HCT116 (cell line): ENCODE data around the gene CARMIL1. TPM values are rescaled to one million over a fixed set of nuclear protein-coding genes. Genes with fewer than 3 reads are reported as not detected.

Experiments
- ATAC-seq: fragments of 200-7000 bp; cut with Tn5 transposase; 2 replicates; pipeline ENCODE4 v1.9.1; 2020; ENCODE audit warnings: mild to moderate bottlenecking, moderate library complexity
- BruUV-seq: library from RNA; stranded (reverse); fragments of 400-500 nt; replicated peaks from 2 replicates; lab custom pipeline; 2021; lab: Mats Ljungman, UMichigan
- CTCF ChIA-PET: fragments of 300-600 bp; sonication (Branson Sonifier 250); formaldehyde crosslinking; loops from one replicate; lab custom pipeline; 2021; ENCODE audit warnings: antibody characterized with exemption; lab: Charles Lee
- POLR2A ChIA-PET: fragments of 300-600, 350-600 bp; sonication (Branson Sonifier 250); formaldehyde crosslinking; loops from one replicate; lab custom pipeline; 2021; ENCODE audit warnings: antibody characterized with exemption; lab: Charles Lee
- RAD21 ChIA-PET, 2 experiments: fragments of 300-600 bp; sonication (Branson Sonifier 250); formaldehyde crosslinking; loops; one replicate each; lab custom pipeline; 2023; ENCODE audit warnings: low total read pairs in 2 of 2; ENCODE audit not compliant: uncharacterized antibody in 2 of 2, unreplicated experiment in 2 of 2, low non-redundant PET in 1 of 2; lab: Charles Lee
- DNase-seq: peaks from one replicate; pipeline ENCODE4 v3.0.0-alpha.2; 2010; ENCODE audit warnings: low read depth, low spot score
- H2AFZ ChIP-seq: fragments of 200-600 bp; shearing (Covaris generic), sonication (generic); 2 replicates; pipeline ENCODE4 v1.6.1; 2017; ENCODE audit warnings: low read depth, mixed run types, mixed read lengths, antibody characterized with exemption, low read length; ENCODE audit not compliant: poor library complexity, severe bottlenecking
- H3K27ac ChIP-seq: 2 replicates; pipeline ENCODE4 v1.5.1; 2012; ENCODE audit warnings: low read depth, low read length
- H3K27me3 ChIP-seq: fragments of 200-600 bp; sonication (generic); 2 replicates; pipeline ENCODE4 v1.6.1; 2016; ENCODE audit warnings: mixed run types, low read length, mixed read lengths; ENCODE audit not compliant: insufficient read depth
- H3K36me3 ChIP-seq, 2 experiments: fragments of 200-500 bp in 1 of 2; fragments of 200-600 bp in 1 of 2; sonication (Bioruptor generic) in 1 of 2; sonication (generic) in 1 of 2; 2 replicates each; pipeline versions ENCODE4 v1.5.1 to v1.6.1; 2014 to 2016; ENCODE audit warnings: low read length in 2 of 2, inconsistent platforms in 1 of 2, mixed read lengths in 1 of 2, mixed run types in 1 of 2; ENCODE audit not compliant: insufficient read depth in 2 of 2, control insufficient read depth in 1 of 2
- H3K4me1 ChIP-seq, 2 experiments: fragments of 200-600 bp in 1 of 2; sonication (generic) in 1 of 2; 2 replicates each; pipeline versions ENCODE4 v1.5.1 to v1.6.1; 2012 to 2017; ENCODE audit warnings: low read length in 2 of 2, inconsistent platforms in 1 of 2, mild to moderate bottlenecking in 1 of 2, mixed read lengths in 1 of 2, mixed run types in 1 of 2, moderate library complexity in 1 of 2; ENCODE audit not compliant: insufficient read depth in 2 of 2, control insufficient read depth in 1 of 2
- H3K4me2 ChIP-seq: fragments of 200-600 bp; sonication (generic); 2 replicates; pipeline ENCODE4 v1.6.1; 2017; ENCODE audit warnings: mixed run types, low read length, mixed read lengths
- H3K4me3 ChIP-seq, 2 experiments: fragments of 200-600 bp in 1 of 2; sonication (generic) in 1 of 2; replicated peaks in 1 of 2; 2 replicates each; pipeline ENCODE4 v1.5.1; 2011 to 2016; ENCODE audit warnings: low read length in 2 of 2, control low read depth in 1 of 2, low read depth in 1 of 2, mild to moderate bottlenecking in 1 of 2, mixed read lengths in 1 of 2, mixed run types in 1 of 2
- H3K79me2 ChIP-seq: fragments of 200-600 bp; sonication (generic); 2 replicates; pipeline ENCODE4 v1.6.1; 2017; ENCODE audit warnings: mild to moderate bottlenecking, mixed run types, low read length, moderate library complexity, mixed read lengths; ENCODE audit not compliant: insufficient read depth
- H3K9ac ChIP-seq: fragments of 200-600 bp; sonication (generic); 2 replicates; pipeline ENCODE4 v1.6.1; 2016; ENCODE audit warnings: low read length, mixed read lengths
- H3K9me2 ChIP-seq: fragments of 200-600 bp; sonication (generic), shearing (Covaris generic); 2 replicates; pipeline ENCODE4 v1.6.1; 2017; ENCODE audit warnings: mixed run types, mild to moderate bottlenecking, moderate library complexity; ENCODE audit not compliant: insufficient read depth
- H3K9me3 ChIP-seq, 2 experiments: fragments of 200-500 bp in 1 of 2; fragments of 200-600 bp in 1 of 2; sonication (Bioruptor generic) in 1 of 2; sonication (generic) in 1 of 2; 2 replicates each; pipeline ENCODE4 v1.6.1; 2014 to 2017; ENCODE audit warnings: low read length in 2 of 2, mixed read lengths in 2 of 2, inconsistent platforms in 1 of 2, low read depth in 1 of 2, mild to moderate bottlenecking in 1 of 2, mixed run types in 1 of 2, moderate library complexity in 1 of 2; ENCODE audit not compliant: control insufficient read depth in 1 of 2, insufficient read depth in 1 of 2
- H4K20me1 ChIP-seq: fragments of 200-600 bp; sonication (generic), shearing (Covaris generic); 2 replicates; pipeline ENCODE4 v1.6.1; 2017; ENCODE audit warnings: mixed run types, mild to moderate bottlenecking, moderate library complexity; ENCODE audit not compliant: insufficient read depth
- EGR1 ChIP-seq: IDR thresholded peaks from 2 replicates; pipeline ENCODE4 v1.6.1; 2012; ENCODE audit warnings: low read depth
- ELF1 ChIP-seq: IDR thresholded peaks from 2 replicates; pipeline ENCODE4 v1.6.1; 2012; ENCODE audit warnings: low read depth, borderline replicate concordance
- EZH2 ChIP-seq: fragments of 200-600 bp; sonication (generic); IDR thresholded peaks from 2 replicates; pipeline ENCODE4 v1.6.1; 2017; ENCODE audit warnings: antibody characterized with exemption, mixed run types
- FOSL1 ChIP-seq: IDR thresholded peaks from 2 replicates; pipeline ENCODE4 v1.6.1; 2012; ENCODE audit warnings: low read depth
- POLR2AphosphoS5 ChIP-seq: IDR thresholded peaks from 2 replicates; pipeline ENCODE4 v1.6.1; 2011; ENCODE audit warnings: mild to moderate bottlenecking, low read depth, low read length, moderate library complexity
- SRF ChIP-seq: IDR thresholded peaks from 2 replicates; pipeline ENCODE4 v1.6.1; 2012; ENCODE audit warnings: low read depth
- YY1 ChIP-seq: IDR thresholded peaks from 2 replicates; pipeline ENCODE4 v1.6.1; 2011; ENCODE audit warnings: low read length, low read depth, moderate library complexity, mild to moderate bottlenecking; ENCODE audit not compliant: insufficient replicate concordance; ENCODE audit errors: extremely low read depth
- ZNF274 ChIP-seq: fragments of 200-500 bp; sonication (Bioruptor generic); IDR thresholded peaks from 2 replicates; pipeline ENCODE4 v1.6.1; 2014; ENCODE audit warnings: mild to moderate bottlenecking, low read depth, low read length, inconsistent platforms
- intact Hi-C: fragments of 100-400 bp; cut with micrococcal nuclease; formaldehyde crosslinking; loops from 2 replicates; pipeline ENCODE4 v1.10.0; 2022
- total RNA-seq: library from RNA; stranded (reverse); gene quantifications from one replicate; pipeline ENCODE4 v1.2.1, GENCODE V29; 2021; ENCODE audit not compliant: unreplicated experiment
- TF ChIP-seq, protein P1 (sequence below): IDR thresholded peaks from 2 replicates; pipeline ENCODE4 v1.6.1; 2011; ENCODE audit warnings: mild to moderate bottlenecking, low read length, moderate library complexity; ENCODE audit not compliant: insufficient replicate concordance; ENCODE audit errors: extremely low read depth
- TF ChIP-seq, protein P2 (sequence below): IDR thresholded peaks from 2 replicates; pipeline ENCODE4 v1.6.1; 2012

The CARMIL1 gene
- total RNA-seq, 1 experiment from 2014 or later: 21.7 TPM

DNA sequence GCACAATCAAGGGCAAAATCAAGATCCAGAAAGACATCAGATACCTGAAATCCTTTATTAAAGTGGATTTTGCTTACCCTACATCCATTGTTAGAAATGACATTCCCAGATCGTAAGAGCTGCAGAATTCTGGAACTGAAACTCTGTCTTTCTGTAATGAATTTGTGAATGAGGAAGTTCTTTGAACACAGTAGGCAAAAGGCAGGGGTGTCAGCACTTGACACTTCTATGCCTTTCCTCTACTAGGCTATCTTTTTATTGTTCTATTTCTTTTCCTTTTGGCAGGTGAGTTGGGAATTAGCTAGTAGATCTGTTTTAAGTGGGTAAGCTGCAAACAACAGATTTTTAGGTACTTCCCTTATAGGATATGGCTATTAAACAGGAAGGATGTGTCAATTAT lies 126.3 kb downstream of the CARMIL1 start (continued):
- TF ChIP-seq, protein P1, sequence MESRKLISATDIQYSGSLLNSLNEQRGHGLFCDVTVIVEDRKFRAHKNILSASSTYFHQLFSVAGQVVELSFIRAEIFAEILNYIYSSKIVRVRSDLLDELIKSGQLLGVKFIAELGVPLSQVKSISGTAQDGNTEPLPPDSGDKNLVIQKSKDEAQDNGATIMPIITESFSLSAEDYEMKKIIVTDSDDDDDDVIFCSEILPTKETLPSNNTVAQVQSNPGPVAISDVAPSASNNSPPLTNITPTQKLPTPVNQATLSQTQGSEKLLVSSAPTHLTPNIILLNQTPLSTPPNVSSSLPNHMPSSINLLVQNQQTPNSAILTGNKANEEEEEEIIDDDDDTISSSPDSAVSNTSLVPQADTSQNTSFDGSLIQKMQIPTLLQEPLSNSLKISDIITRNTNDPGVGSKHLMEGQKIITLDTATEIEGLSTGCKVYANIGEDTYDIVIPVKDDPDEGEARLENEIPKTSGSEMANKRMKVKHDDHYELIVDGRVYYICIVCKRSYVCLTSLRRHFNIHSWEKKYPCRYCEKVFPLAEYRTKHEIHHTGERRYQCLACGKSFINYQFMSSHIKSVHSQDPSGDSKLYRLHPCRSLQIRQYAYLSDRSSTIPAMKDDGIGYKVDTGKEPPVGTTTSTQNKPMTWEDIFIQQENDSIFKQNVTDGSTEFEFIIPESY: no peak
- TF ChIP-seq EZH2 (no peak), FOSL1 (no peak)

DNA sequence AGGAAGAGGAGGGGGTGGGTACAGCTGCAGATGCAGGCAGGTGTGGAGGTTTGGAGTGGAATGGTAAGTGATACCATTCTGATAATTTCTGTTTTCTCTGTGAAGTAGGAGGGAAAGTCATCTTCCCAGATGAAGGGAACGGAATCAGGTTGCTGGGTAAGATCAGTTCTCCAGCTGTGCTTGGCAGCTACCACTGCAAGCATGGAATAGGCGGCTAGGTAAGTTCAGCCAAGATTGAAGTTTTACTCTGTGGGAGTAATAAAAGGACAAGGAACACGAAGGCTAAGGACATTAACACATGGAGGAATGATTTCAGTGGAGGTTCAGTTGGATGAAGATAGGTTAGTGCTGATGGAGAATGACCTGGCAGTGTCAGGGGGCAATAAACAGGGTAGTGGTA lies 128.3 kb downstream of the CARMIL1 start:
- intact Hi-C loops: no loop called here
- no peak overlapping the region for H3K4me2 ChIP-seq
- no peaks in the 10 kb centered on the region for H3K9me3 ChIP-seq
- H3K4me1 ChIP-seq: no peaks in the 10 kb centered on the region
- H3K36me3 ChIP-seq: no peaks in the 10 kb centered on the region
- H3K9ac ChIP-seq: no peak overlapping the region
- no peak overlapping the region for H3K4me3 ChIP-seq
- ChIA-PET CTCF (no interaction called here), RAD21 (no interaction called here), POLR2A (interaction anchor here (0.7 kb wide), 2 partner anchors 31 to 416 kb away, joined by 3 to 4 read pairs; no protein-coding TSS in a partner anchor)
- no peaks in the 10 kb centered on the region for H3K9me2 ChIP-seq
- H3K27ac ChIP-seq: no peak overlapping the region
- DNase-seq: no peak
- no peak overlapping the region for H2AFZ ChIP-seq
- ATAC-seq: no peak
- no TSS peak for BruUV-seq
- peaks cover 10% of the 10 kb centered on the region for H3K79me2 ChIP-seq
- TF ChIP-seq YY1: no peak
- TF ChIP-seq EGR1: no peak
- no peak for TF ChIP-seq POLR2AphosphoS5
- TF ChIP-seq, protein P2, sequence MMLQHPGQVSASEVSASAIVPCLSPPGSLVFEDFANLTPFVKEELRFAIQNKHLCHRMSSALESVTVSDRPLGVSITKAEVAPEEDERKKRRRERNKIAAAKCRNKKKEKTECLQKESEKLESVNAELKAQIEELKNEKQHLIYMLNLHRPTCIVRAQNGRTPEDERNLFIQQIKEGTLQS: no peak
- no peak for TF ChIP-seq SRF
- TF ChIP-seq ZNF274: no peak
- no peak for TF ChIP-seq ELF1
- no peaks in the 10 kb centered on the region for H4K20me1 ChIP-seq
- no peaks in the 10 kb centered on the region for H3K27me3 ChIP-seq
